HG02840 (cell line): ENCODE data around the gene GBA3.

Source experiments
- ATAC-seq: cut with Tn5 transposase; IDR thresholded peaks from one replicate; pipeline ENCODE4 v1.9.1; 2021; ENCODE audit warnings: mild to moderate bottlenecking, moderate library complexity, moderate number of reproducible peaks; ENCODE audit not compliant: unreplicated experiment, low FRiP score

The GBA3 gene

GRCh38 chr4:22692736-22693135 lies at the start of gene GBA3:
GBA3 (plus strand) TSS chr4:22692937.
- no peak for ATAC-seq

GRCh38 chr4:22643952-22644351 lies 48.8 kb upstream of the GBA3 start:
- no peak for ATAC-seq

- ATAC-seq, result no peak
Observed at GRCh38 chr4:22645481-22646182, 47.1 kb upstream of the GBA3 start.

GRCh38 chr4:22648996-22649395 lies 43.7 kb upstream of the GBA3 start:
- no peak for ATAC-seq

- ATAC-seq, result no peak
Observed at GRCh38 chr4:22650771-22651170, 42.0 kb upstream of the GBA3 start.

- ATAC-seq, result no peak
Observed at GRCh38 chr4:22653752-22654151, 39.0 kb upstream of the GBA3 start.

- no peak for ATAC-seq
Observed at GRCh38 chr4:22661443-22661842, 31.3 kb upstream of the GBA3 start.

- no peak for ATAC-seq
Observed at GRCh38 chr4:22667332-22667940, 25.3 kb upstream of the GBA3 start.

- no peak for ATAC-seq
Observed at GRCh38 chr4:22668301-22668700, 24.4 kb upstream of the GBA3 start.

GRCh38 chr4:22668702-22669101 lies 24.0 kb upstream of the GBA3 start:
- ATAC-seq, result no peak

GRCh38 chr4:22670956-22671355 lies 21.8 kb upstream of the GBA3 start:
- no peak for ATAC-seq

GRCh38 chr4:22672519-22672918 lies 20.2 kb upstream of the GBA3 start:
- ATAC-seq, result no peak

- no peak for ATAC-seq
Observed at GRCh38 chr4:22672944-22673343, 19.8 kb upstream of the GBA3 start.

- no peak for ATAC-seq
Observed at GRCh38 chr4:22674700-22675099, 18.0 kb upstream of the GBA3 start.

GRCh38 chr4:22676063-22676462 lies 16.7 kb upstream of the GBA3 start:
- ATAC-seq, result no peak

- no peak for ATAC-seq
Observed at GRCh38 chr4:22677780-22678179, 15.0 kb upstream of the GBA3 start.

GRCh38 chr4:22678940-22679854 lies 13.5 kb upstream of the GBA3 start:
- no peak for ATAC-seq

- no peak for ATAC-seq
Observed at GRCh38 chr4:22680065-22680642, 12.6 kb upstream of the GBA3 start.

- ATAC-seq, result no peak
Observed at GRCh38 chr4:22683726-22684125, 9.0 kb upstream of the GBA3 start.

GRCh38 chr4:22686141-22686540 lies 6.6 kb upstream of the GBA3 start:
- no peak for ATAC-seq

- ATAC-seq, result no peak
Observed at GRCh38 chr4:22688236-22688635, 4.5 kb upstream of the GBA3 start.
